HG02623 (cell line): ENCODE measurements around the gene ANGPTL3.

Experiments
- ATAC-seq: cut with Tn5 transposase; IDR thresholded peaks from one replicate; pipeline ENCODE4 v1.9.1; 2021; ENCODE audit warnings: moderate library complexity; ENCODE audit not compliant: unreplicated experiment

The ANGPTL3 gene

DNA sequence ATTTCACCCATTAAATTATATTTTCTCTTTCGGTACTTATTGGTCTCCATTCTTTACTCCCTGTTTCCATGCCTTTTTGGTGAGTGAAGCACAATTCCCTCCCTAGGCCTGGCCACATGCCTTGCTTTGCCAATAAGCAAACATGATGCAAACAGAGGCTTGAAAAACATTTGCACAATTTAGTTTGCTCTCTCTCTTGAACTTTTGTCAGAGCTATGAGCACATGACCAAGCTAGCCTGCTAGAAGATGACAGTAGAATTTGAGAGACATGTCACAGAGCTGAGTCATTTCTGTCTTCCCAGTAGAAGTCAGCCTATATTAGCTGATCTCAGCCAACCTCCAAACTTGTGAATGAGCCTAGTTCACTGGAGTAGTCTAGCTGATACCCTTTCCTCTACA is 24.6 kb downstream of the ANGPTL3 start:
- ATAC-seq = peak; percentile 88

DNA sequence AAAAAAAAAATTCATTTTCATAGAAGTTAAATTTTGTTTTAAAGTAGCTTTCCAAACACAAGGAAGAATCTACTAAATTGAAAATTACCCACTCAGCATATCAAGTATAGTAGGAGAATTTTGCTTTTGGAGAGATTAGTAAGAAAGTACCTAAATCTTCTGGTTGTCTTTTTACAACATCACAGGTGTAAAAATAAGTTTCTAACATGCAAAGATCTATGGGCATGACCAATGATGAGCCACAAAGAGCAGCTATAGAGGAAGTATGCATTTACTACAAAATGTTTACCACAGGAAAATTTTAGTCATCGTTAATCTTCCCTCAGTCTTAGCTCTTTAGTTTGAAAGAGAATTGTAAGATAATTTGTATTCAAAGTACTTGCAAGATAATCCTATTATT is 28.1 kb downstream of the ANGPTL3 start:
- no peak for ATAC-seq

GRCh38 chr1:62628506-62628905 is 31.2 kb downstream of the ANGPTL3 start:
- ATAC-seq = no peak

DNA sequence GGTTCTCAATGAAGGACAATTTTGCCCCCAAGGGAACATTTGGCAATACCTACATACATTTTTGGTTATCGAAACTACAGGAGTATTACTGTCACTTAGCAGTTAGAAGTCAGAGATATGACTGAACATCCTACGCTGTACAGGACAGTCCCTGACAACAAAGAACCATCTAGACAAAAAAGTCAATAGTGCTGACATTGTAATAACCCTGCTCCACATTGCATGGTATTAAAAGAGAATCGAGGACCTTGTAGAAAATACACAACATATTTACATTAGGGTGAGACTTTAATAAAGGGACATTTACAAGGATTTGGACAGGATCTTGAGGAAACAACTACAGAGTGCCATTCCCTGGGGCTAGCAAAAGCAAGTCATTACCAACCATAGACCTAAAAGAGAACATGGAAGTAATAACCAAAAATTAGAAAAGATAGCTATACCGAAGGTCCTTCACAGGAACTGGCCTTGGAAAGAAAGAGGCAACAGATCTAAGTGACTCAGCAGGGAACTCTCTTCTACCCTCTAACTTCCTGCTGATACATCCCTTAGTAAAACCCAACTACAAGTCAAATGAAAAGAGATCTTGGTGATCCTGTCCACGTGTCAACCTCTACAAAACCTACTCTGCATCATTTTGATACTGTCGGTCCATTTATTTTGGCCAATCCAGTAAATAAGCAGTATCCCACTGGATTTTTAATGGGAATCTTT is 40.2 kb downstream of the ANGPTL3 start:
- ATAC-seq = no peak

DNA sequence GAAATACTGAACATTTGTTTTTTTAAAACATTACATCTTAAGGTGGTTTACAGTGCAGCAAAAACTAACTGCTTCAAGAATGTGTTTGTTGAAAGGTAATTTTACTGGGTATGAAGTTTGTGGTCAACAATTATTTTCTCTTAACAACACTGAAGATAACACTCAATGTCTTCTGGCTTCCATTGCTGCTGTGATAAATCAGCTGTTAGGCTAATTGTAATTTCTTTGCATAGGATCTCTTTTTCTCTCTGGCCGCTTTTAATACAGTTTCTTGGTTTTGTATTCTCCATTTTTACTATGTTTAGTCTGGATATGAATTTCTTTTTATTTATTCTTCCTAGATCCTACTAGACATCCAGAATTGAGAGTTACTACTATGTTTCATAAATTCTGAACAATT is 46.0 kb downstream of the ANGPTL3 start:
- no peak for ATAC-seq

DNA sequence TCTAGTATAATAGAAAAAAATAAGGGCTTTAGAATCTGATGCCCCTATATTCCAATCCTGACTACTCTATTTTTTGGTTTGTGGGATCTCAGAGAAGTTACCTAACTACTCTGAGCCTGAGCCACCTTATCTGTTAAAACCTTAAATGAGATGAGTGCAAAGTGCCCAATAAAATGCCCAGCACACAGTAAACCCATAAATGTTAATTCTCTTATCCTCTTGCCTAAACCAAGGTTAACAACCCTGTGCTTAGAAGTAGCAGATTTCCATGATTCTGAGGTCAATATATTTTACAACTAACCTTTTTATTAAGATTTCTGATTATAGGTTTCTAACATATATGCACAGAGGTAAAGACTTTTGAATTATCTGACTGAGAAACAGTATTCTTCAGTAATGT is 55.1 kb downstream of the ANGPTL3 start:
- ATAC-seq = no peak

- no peak for ATAC-seq
Observed at GRCh38 chr1:62654744-62655143, 57.4 kb downstream of the ANGPTL3 start.
